Testis (tissue), 2 donors: ENCODE measurements around the gene KCNE3.

Experiments
- POLR2A ChIP-seq: fragments of 450-650 bp; IDR thresholded peaks from one replicate; pipeline ENCODE4 v1.6.1; 2017; ENCODE audit warnings: antibody characterized with exemption, mild to moderate bottlenecking, moderate library complexity
- TF ChIP-seq, protein P1 (sequence below), 3 experiments: fragments of 450-650 bp in 2 of 3; fragments of 200-600 bp in 1 of 3; sonication (generic) in 1 of 3; IDR thresholded peaks; one replicate each; pipeline ENCODE4 v1.5.1; 2016 to 2019; ENCODE audit warnings: antibody characterized with exemption in 3 of 3, mild to moderate bottlenecking in 2 of 3, moderate library complexity in 1 of 3

DNA sequence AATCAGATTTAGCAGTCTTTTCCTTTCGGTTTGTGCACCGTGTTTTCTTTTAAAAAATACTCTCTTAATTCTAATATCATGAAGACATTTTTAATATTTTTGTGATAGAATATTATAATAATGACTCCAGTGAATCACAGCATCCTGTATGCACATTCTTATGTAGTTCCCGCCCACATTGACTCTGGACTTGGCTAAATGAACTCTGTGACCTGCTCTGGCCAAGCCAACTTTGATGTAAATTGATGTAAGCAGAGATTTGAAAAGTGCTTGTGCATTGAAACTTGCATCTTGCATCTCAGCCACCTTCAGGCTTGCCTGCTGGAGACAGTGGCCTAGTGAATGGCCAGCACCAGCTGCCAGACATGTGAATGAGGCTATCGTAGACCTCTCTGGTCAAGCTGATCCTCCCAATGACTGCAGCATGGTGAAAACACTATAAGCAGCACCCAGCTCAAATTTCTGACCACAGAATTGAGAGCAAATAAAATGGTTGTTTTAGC is 39.9 kb downstream of the KCNE3 start:
- TF ChIP-seq POLR2A: no peak
- TF ChIP-seq, protein P1, sequence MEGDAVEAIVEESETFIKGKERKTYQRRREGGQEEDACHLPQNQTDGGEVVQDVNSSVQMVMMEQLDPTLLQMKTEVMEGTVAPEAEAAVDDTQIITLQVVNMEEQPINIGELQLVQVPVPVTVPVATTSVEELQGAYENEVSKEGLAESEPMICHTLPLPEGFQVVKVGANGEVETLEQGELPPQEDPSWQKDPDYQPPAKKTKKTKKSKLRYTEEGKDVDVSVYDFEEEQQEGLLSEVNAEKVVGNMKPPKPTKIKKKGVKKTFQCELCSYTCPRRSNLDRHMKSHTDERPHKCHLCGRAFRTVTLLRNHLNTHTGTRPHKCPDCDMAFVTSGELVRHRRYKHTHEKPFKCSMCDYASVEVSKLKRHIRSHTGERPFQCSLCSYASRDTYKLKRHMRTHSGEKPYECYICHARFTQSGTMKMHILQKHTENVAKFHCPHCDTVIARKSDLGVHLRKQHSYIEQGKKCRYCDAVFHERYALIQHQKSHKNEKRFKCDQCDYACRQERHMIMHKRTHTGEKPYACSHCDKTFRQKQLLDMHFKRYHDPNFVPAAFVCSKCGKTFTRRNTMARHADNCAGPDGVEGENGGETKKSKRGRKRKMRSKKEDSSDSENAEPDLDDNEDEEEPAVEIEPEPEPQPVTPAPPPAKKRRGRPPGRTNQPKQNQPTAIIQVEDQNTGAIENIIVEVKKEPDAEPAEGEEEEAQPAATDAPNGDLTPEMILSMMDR (IDR thresholded peaks at IDR 0.05): no peak
